ENCODE results near the gene ECHDC3. TPM values are rescaled to one million over a fixed set of nuclear protein-coding genes. Genes with fewer than 3 reads are reported as not detected.
A peak's percentile ranks its signal among the peaks of the same experiment; 100 is the strongest.

Gene ECHDC3
- total and polyA plus RNA-seq, 2 donors (not counting 3 experiments of a cell fraction or from before 2014, with no cell fraction given), result 6.0 to 7.3 TPM

DNA sequence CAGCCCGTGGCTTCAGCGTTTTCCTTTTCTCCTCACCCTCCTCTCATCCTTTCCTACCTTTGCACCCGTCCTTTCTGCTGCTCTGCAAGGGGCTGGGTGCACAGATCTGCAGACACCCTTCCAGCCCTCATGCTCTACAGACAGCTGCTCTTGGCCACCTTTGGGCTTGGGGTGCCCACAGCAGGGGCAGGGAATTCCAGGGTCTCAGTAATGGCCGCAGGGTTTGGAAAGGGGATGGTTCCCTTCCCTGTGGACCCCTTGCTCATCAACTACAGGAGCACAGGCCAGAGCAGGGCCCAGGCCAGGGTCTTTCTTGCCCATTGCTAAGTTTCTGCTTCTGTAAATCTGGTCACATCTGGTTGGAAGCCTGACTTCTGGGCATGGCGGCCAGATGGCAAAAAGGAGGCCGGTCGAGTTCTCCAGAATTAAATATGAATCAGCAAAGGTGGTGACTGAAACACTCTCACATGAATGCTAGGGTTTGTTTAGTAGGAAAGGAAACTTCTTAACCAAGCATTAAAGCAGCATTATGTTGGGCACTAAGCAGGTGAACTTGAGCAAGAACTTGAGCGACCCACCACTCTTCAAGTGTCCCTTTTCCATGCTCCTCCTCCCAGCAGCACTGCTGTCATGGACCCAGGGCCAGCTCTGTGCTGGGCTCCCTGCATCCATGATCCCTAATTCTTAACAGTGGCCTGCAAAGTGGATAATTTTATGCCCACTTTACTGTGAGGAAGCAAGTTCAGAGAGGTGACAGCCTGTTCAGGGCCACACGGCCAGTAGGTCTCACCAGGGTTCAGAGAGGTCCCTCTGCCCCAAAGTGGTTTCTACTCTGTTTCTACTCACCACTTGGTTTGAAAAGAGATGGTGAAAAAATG lies 1.5 kb downstream of the ECHDC3 start:
- CTCF ChIA-PET, result interaction anchor here (0.8 to 2.4 kb wide), 2 partner anchors 14 to 19 kb away, joined by 3 to 9 read pairs; no protein-coding TSS in a partner anchor
- FAIRE-seq (no peak), DNase-seq (ENCODE audit: low read depth, low spot score) (no peak)
- Histone ChIP-seq H3K9ac (replicated peaks; ENCODE audit: extremely low read depth, insufficient read depth, low read length) (no peak overlapping the region), H2AFZ (ENCODE audit: low read depth, low read length) (no peak overlapping the region), H3K27me3 (ENCODE audit: control insufficient read depth in 2 of 2, insufficient read depth in 2 of 2, low read length in 2 of 2) (peaks cover 0 to 2% of the 10 kb centered on the region in 2 experiments), H3K4me2 (ENCODE audit: insufficient read depth, low read length) (no peak overlapping the region), H4K20me1 (replicated peaks; ENCODE audit: control insufficient read depth, extremely low read depth, insufficient read depth, low read length) (no peaks in the 10 kb centered on the region), H3K27ac (ENCODE audit: insufficient read depth, low read depth, low read length) (no peak overlapping the region), H3K4me1 (ENCODE audit: control insufficient read depth, extremely low read depth, insufficient read depth, low read length) (peaks cover 3% of the 10 kb centered on the region), H3K9me3 (replicated peaks; ENCODE audit: control insufficient read depth, insufficient read depth, low read length) (no peaks in the 10 kb centered on the region), H3K9me1 (replicated peaks; ENCODE audit: control insufficient read depth, extremely low read depth, insufficient read depth, low read length) (no peaks in the 10 kb centered on the region), H3K36me3 (ENCODE audit: control insufficient read depth in 2 of 2, extremely low read depth in 1 of 2, insufficient read depth in 2 of 2, low read length in 2 of 2) (no peaks in the 10 kb centered on the region), H3K4me3 (replicated peaks in 1 of 3; ENCODE audit: insufficient read depth in 1 of 3, low read depth in 1 of 3, low read length in 3 of 3) (no peak overlapping the region), H3K79me2 (ENCODE audit: control insufficient read depth, insufficient read depth, low read length) (no peaks in the 10 kb centered on the region)
- dilution Hi-C loops (cut with MboI; ENCODE audit: extremely low pct_ligation_motif_present, low sequenced_read_pairs) (no loop called here), intact Hi-C loops (cut with micrococcal nuclease) (loop anchor here (5.0 kb wide), 1 partner anchor 226 kb away; no protein-coding TSS in a partner anchor)
- POLR2A ChIA-PET, result no interaction called here
- BruUV-seq (replicated peaks), result TSS peak; percentile 16
- TF ChIP-seq, protein P1, sequence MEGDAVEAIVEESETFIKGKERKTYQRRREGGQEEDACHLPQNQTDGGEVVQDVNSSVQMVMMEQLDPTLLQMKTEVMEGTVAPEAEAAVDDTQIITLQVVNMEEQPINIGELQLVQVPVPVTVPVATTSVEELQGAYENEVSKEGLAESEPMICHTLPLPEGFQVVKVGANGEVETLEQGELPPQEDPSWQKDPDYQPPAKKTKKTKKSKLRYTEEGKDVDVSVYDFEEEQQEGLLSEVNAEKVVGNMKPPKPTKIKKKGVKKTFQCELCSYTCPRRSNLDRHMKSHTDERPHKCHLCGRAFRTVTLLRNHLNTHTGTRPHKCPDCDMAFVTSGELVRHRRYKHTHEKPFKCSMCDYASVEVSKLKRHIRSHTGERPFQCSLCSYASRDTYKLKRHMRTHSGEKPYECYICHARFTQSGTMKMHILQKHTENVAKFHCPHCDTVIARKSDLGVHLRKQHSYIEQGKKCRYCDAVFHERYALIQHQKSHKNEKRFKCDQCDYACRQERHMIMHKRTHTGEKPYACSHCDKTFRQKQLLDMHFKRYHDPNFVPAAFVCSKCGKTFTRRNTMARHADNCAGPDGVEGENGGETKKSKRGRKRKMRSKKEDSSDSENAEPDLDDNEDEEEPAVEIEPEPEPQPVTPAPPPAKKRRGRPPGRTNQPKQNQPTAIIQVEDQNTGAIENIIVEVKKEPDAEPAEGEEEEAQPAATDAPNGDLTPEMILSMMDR (IDR thresholded peaks at IDR 0.05; ENCODE audit: extremely low read depth in 1 of 2, insufficient read depth in 1 of 2, low read depth in 1 of 2, low read length in 2 of 2), result no peak
- no peak for TF ChIP-seq POLR2AphosphoS5 (IDR thresholded peaks at IDR 0.05; ENCODE audit: insufficient read depth, low read depth, low read length)
- TF ChIP-seq, protein P2, sequence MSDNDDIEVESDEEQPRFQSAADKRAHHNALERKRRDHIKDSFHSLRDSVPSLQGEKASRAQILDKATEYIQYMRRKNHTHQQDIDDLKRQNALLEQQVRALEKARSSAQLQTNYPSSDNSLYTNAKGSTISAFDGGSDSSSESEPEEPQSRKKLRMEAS (IDR thresholded peaks at IDR 0.05; ENCODE audit: insufficient read depth, insufficient read length), result no peak
- no peak for TF ChIP-seq FOS (IDR thresholded peaks at IDR 0.05; ENCODE audit: borderline replicate concordance, insufficient read depth, low read length)
- no peak for TF ChIP-seq POLR2A (IDR thresholded peaks at IDR 0.05; ENCODE audit: low read depth, low read length)
- TF ChIP-seq EZH2 (IDR thresholded peaks at IDR 0.05; ENCODE audit: borderline replicate concordance, low read depth, low read length, severe bottlenecking), result no peak
- no peak for TF ChIP-seq GATA2 (IDR thresholded peaks at IDR 0.05; ENCODE audit: insufficient read depth, insufficient read length, low read depth, low read length)
- TF ChIP-seq JUN (IDR thresholded peaks at IDR 0.05; ENCODE audit: borderline replicate concordance, insufficient read depth, insufficient read length, low read depth), result no peak
- no peak for TF ChIP-seq MYC (IDR thresholded peaks at IDR 0.05; ENCODE audit: low read depth, low read length)
